ENCODE results near the gene KRTAP10-7. TPM values are rescaled to one million over a fixed set of nuclear protein-coding genes. Genes with fewer than 3 reads are reported as not detected.

KRTAP10-7 gene
- total RNA-seq, 1 experiment from 2014 or later: not detected

Other genes starting within 250 kb of the KRTAP10-7 start
- 6.7 and 10.4 TPM in 2 replicates for gene TRPM2, start 247.0 kb upstream of the KRTAP10-7 start, total RNA-seq (2014; rRNA removed; shearing (Covaris generic))
- 1.6 and 1.9 TPM in 2 replicates for gene LRRC3, start 145.1 kb upstream of the KRTAP10-7 start, total RNA-seq (2014; rRNA removed; shearing (Covaris generic))
- gene KRTAP10-1, start 60.4 kb upstream of the KRTAP10-7 start, total RNA-seq (2014; rRNA removed; shearing (Covaris generic)): not detected in 2 replicates
- gene KRTAP10-2, start 49.1 kb upstream of the KRTAP10-7 start, total RNA-seq (2014; rRNA removed; shearing (Covaris generic)): not detected in 2 replicates
- gene KRTAP10-3, start 41.8 kb upstream of the KRTAP10-7 start, total RNA-seq (2014; rRNA removed; shearing (Covaris generic)): not detected in 2 replicates
- gene KRTAP10-4, start 26.9 kb upstream of the KRTAP10-7 start, total RNA-seq (2014; rRNA removed; shearing (Covaris generic)): not detected in 2 replicates
- gene KRTAP10-5, start 20.0 kb upstream of the KRTAP10-7 start, total RNA-seq (2014; rRNA removed; shearing (Covaris generic)): not detected in 2 replicates
- gene KRTAP10-6, start 8.1 kb upstream of the KRTAP10-7 start, total RNA-seq (2014; rRNA removed; shearing (Covaris generic)): not detected in 2 replicates
- not detected in 2 replicates for gene KRTAP10-8, start 11.5 kb downstream of the KRTAP10-7 start, total RNA-seq (2014; rRNA removed; shearing (Covaris generic))
- not detected in 2 replicates for gene KRTAP10-9, start 26.5 kb downstream of the KRTAP10-7 start, total RNA-seq (2014; rRNA removed; shearing (Covaris generic))
- gene KRTAP10-10, start 36.8 kb downstream of the KRTAP10-7 start, total RNA-seq (2014; rRNA removed; shearing (Covaris generic)): not detected in 2 replicates
- gene KRTAP10-11, start 45.8 kb downstream of the KRTAP10-7 start, total RNA-seq (2014; rRNA removed; shearing (Covaris generic)): not detected in 2 replicates
- gene KRTAP12-4, start 54.1 kb downstream of the KRTAP10-7 start, total RNA-seq (2014; rRNA removed; shearing (Covaris generic)): not detected in 2 replicates
- not detected in 2 replicates for gene KRTAP12-3, start 57.3 kb downstream of the KRTAP10-7 start, total RNA-seq (2014; rRNA removed; shearing (Covaris generic))
- gene KRTAP12-2, start 66.3 kb downstream of the KRTAP10-7 start, total RNA-seq (2014; rRNA removed; shearing (Covaris generic)): not detected in 2 replicates
- gene KRTAP12-1, start 81.6 kb downstream of the KRTAP10-7 start, total RNA-seq (2014; rRNA removed; shearing (Covaris generic)): not detected in 2 replicates
- not detected in 2 replicates for gene KRTAP10-12, start 96.6 kb downstream of the KRTAP10-7 start, total RNA-seq (2014; rRNA removed; shearing (Covaris generic))
- gene TSPEAR, start 111.0 kb downstream of the KRTAP10-7 start, total RNA-seq (2014; rRNA removed; shearing (Covaris generic)): not detected in 2 replicates
- 40.2 and 40.7 TPM in 2 replicates for gene UBE2G2, start 201.2 kb downstream of the KRTAP10-7 start, total RNA-seq (2014; rRNA removed; shearing (Covaris generic))
- gene SUMO3, start 217.5 kb downstream of the KRTAP10-7 start, total RNA-seq (2014; rRNA removed; shearing (Covaris generic)): 88.6 and 100.0 TPM in 2 replicates

Measured in RPMI7951 (cell line).